Stimulated activated CD4-positive, alpha-beta T cell treated with anti-CD3 and anti-CD28 coated beads, Interleukin-4, amount 100 ng/mL, for 1 hour (primary cell): ENCODE data around the gene POLE.

Source experiments
- DNase-seq: peaks from one replicate; pipeline ENCODE4 v3.0.0-alpha.2; 2020

The POLE gene

DNA sequence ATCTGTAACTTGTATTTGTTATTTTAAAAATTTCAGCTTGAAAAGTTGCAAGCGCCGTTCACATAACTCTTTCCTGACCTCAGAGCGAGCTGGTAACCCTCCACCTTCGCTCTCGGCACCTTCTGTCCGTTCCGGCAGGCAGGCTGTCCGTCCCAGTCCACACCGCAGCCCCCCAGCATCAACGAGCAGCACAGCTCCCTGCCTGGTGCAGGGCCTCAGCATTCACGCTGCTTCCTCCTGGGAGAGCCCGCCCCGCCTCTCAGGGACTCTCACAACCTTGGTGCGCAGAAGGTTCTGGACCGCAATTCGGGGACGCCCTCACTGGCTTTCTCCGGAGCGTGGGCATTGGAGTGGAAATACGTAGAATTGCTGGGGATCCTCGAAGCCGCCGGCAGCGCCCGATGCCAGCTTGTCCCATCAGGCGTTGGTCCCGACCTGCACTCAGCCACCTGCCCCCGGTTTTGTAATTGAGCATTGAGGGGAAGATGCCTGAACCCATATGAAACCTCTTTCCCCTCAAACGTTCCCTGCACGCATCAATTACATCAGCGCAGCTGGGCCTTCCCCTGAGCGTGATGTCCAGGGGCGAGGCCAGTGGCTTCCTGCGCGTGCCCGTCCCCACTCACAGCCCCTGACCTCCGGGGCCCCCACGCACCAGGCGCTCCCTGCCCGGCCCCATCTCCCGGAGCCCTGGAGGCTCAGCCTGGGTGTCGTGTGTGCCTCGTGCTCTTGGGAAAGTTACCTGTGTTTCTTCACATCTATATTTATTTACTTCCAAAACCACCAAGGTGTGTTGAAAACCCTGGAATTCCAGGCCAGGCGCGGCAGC is 95.8 kb downstream of the POLE start:
- no peak for DNase-seq

DNA sequence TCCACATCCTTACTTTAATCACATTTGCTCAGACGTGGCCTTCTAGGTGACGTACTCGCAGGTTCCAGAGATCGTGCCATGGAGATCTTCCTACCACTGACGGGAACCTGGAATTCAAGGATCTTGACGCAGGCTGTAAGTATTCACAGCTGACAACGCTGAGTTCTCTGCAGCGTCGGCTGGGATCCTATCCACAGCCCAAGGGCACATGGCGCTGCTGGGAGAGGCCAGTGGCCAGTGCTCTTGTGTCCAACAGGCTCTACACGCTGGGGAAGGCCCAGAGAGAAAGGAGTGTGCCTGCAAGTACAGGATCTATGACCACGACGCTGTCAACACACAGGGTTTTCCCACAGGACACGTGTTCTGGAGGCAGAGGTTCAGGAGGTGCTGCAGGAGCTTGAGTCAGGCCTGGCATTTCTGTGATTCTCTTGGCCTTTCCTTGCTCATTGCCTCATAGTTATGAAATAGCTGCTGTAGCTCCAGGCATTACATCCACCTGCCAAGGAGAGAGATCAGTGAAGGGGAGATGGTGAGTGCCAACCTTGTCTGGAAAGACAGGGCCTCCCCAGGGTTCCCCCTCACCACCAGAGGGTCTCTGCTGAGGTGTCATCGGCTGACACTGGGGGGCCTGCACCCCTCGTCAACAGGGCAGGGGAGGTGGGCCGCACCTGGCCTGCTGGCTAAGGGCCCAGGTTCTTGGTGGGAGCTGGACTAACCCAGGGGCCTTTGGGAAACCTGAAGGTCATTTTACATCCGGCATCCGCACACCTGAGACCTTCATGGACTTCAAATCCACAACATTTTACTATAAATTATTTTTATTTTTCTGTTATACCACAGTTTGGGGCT is 98.1 kb downstream of the POLE start:
- DNase-seq, result no peak

DNA sequence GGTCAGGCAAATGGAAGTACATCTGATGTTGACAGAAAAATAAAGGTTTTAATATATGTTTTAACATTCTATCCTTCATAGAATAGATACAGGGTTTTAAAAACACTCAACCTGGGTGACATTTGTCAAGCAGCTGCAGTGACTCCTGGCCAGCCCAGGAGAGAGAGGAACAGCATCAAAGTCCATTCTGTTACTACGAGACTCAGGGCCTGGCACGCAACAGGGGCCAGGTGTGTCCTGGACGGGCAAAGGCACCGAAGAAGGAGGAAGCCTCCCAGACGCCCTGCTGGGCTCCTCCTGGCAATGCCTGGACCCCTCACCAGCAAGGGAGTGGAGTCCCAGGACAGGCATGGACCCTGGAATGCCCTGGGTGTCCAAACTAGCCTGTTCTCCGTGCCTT is 98.8 kb downstream of the POLE start:
- DNase-seq, result no peak

DNA sequence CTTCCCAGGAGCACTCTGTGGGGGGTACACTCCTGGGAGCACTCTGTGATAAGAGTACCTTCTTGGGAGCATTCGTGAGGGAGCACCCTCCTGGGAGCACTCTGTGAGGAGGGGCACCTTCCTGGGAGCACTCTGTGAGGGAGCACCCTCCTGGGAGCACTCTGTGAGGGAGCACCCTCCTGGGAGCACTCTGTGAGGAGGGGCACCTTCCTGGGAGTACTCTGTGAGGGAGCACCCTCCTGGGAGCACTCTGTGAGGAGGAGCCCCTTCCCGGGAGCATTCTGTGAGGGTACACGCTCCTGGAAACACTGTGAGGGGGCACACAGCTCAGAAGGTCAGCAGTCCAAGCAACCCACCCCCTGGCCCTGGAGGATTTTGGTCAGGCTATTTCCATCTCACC is 99.4 kb downstream of the POLE start:
- no peak for DNase-seq

DNA sequence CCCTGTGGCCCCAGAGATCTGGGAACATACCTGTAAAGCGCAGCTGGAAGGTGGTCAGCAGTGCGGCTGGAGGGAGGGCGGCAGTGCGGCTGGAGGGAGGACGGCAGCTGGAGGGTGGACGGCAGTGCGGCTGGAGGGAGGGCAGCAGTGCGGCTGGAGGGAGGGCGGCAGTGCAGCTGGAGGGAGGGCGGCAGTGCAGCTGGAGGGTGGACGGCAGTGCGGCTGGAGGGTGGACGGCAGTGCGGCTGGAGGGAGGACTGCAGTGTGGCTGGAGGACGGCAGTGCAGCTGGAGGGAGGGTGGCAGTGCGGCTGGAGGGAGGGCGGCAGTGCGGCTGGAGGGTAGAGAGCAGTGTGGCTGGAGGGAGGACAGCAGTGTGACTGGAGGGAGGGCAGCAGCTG is 100.2 kb downstream of the POLE start:
- no peak for DNase-seq

DNA sequence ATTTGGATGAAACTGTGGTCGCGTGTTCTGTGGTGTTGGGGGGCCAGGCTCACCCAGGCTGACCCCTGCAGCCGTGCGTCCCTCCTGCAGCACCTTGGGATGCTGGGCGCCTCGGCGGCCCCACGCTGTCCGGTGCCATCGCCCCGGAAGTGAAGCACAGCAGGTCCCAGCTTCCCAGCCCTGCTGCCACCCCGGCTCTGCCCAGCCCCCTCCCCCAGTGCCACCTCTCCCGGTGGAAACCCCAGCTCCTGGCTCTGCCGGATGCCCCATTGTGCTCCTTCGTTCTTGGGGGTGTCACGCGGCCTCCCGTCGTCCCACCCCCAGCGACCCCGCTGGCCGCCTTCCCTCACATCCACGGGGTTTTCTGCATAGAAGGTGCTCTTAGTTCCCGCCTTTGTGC is 102.0 kb downstream of the POLE start:
- no peak for DNase-seq

DNA sequence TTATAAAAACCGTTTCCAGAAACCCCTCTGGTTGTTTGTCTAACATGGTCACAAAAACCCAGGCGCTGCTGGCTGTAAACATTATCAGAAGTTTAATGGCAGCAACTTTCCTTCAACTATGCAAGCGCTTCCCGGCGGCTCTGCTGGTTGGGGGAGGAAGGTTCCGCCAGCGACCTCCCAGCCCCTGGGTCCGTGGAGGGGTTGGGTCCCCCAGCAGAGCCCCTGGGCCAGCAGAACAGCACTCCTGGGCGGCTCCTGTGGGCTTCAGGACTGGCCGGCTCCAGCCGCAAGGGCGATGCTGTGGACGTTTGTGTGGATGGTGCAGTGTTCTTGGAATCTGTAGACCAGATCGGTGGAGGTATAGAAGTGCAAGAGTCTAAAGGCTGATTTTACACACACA is 102.7 kb downstream of the POLE start:
- no peak for DNase-seq

DNA sequence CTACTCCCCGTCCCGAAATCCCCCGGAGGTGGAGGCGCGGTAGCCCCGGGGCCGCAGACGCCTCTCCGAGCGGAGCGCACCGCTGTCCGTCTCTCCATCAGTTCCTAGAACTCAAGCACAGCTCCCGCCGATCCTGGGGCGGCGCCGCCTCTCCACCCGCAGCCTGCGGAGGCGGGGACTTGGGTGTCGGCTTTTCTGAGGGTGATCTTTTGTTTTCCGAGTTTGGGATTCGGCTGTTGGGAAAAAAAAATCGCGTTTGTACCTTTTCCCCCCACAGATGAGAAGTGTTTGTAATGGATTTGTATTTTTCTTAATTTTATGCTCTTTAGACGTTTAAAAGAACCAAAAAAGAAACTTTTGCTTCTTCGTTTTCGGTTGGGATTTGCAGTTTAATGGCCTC is 103.4 kb downstream of the POLE start:
- no peak for DNase-seq

DNA sequence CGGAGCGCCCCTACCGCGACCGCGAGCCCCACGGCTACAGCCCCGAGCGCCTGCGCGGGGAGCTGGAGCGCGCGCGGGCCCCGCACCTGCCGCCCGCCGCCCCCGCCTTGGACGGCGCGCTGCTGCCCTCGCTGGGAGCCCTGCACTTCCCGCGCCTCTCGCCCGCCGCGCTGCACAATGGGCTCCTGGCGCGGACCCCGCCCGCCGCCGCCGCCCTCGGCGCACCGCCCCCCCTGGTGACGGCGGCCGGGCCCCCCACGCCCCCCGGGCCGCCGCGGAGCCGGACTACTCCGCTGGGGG is 103.8 kb downstream of the POLE start:
- DNase-seq, result no peak

DNA sequence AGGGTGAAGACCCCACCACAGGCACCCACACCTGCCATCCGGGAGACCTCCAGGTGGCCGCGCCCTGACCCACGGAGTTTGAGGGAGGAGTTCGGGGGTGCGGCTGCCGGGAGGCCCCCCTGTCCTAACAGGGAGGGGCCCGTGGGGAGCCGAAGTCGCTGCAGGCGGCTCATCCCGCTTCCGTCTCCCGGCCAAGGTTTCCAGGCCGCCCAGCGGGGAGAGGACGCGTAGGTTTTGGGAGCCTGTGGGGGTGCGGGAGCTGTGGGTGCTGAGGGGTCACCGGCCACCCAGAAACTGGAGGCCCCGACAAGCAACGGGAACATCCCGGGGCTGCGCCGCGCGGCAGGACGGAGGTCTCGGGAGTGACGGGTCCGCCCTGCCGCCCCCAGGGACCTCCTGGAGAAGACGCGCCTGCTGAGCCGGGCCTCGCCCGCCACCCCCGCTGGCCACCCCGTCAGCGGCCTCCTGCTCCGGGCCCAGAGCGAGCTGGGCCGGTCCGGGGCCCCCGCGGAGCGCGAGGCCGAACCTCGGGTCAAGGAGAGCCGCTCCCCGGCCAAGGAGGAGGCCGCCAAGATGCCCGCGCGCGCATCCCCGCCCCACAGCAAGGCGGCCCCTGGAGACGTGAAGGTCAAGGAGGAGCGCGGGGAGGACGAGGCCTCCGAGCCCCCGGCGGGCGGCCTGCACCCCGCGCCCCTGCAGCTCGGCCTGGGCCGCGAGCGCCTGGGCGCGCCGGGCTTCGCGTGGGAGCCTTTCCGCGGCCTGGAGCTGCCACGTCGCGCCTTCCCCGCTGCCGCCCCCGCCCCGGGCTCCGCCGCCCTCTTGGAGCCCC is 104.3 kb downstream of the POLE start:
- DNase-seq, result no peak

DNA sequence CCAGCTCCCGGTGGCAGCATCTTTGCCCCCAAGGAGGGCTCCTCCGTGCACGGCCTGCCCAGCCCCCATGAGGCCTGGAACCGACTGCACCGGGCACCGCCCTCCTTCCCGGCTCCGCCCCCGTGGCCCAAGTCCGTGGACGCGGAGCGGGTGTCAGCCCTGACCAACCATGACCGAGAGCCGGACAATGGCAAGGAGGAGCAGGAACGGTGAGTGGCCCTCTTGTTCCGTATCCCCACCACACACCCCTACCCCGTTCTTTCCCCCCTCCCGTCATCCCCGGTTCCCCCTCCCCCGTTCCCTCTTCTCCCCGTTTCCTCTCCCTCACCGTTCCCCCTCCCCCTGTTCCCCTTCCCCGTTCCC is 105.1 kb downstream of the POLE start:
- no peak for DNase-seq

DNA sequence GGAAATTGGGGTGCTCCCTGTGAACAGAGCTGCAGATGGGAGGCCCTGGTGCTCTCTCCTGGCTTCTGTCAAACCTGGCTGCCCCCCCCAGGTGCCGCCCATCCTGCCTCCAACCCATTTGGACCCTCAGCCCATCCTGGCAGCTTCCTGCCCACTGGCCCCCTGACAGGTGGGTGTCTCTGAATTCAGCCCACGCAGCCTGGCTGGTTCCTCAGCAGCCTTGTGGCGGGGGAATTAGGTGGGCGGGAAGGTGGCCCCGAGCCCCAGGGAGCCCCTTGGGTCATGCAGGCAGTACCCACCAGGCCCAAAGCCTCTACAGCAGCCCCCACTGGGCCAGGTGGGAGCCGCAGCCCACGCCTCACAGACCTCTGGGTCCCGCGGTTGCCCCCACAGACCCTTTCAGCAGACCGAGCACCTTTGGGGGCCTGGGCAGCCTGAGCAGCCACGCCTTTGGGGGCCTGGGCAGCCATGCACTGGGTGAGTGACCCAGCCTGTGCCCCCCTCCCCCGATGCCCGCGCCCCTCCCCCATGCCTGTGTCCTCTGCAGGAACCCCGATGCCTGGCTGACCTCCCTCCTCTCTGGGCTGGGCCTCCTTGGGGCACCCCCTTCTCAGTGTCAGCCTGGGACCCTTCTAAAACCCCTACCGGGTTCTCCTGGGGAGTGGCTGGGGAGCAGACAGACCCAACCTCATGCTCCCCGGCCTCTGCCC is 105.6 kb downstream of the POLE start:
- DNase-seq, result no peak

DNA sequence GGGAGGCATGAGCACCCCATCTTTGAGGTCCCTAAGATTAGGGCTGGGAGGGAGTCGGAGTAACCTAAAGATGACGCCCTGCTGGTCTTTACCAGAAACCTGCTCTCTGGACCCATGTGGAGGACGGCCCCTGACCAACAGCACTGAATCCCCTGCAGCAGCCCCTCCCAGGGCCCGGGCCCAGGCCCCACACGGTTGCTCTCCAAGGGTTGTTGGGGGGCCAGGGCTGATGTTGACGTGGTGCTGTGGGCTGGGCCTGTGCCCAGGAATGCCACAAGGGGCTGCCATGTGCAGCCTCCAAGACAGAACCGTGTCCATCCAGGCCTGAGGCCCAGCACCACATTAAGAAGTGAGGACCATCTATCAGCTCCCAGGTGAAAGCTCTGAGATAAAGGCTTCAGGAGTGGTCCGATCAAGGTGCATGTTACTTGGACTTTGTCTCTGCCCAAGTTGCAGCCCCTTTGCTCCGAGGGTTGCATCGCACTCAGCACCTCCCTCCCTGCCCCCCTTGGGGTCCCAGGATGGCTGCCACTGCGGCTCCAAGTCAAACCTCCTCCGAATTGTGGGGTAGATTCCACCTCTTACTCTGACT is 106.3 kb downstream of the POLE start:
- DNase-seq, result no peak

DNA sequence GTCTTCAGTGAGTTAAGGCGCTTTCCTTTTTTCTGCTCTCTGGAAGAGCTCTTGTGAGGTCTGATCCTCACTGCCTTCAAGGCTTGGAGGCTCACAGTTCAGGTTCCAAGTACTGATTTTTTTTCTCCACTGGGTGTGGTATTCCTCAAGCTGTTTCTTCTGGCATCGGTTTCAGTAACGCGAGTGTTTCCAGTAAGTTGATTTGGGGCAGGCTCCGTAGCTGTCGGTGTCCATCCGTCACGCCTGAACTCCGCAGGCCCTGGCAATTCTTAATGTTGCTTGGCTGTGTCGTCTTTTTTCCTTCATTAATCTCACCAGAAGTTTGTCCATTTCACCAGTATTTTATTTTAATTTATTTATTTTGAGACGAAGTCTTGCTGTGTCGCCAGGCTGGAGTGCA is 107.4 kb downstream of the POLE start:
- no peak for DNase-seq

DNA sequence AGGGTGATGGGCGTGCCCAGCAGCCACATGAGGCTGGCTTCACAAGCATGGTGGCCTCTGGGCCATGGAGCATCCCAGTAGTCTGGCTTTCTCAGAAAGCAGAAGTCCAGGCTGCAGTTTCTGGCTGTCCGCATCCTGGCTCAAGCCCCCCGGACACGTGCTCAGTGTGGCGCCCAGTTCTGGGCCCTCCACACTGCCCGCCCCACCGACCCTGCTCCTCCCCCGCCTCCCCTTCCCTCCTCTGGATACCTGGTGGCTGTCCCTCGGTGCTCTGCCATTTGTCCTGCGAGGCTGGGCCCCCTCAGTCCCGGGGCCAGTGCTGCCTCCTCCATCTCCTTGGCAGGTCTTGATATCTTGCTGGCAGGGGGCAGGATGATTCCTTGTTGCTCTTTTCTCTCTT is 108.3 kb downstream of the POLE start:
- no peak for DNase-seq

DNA sequence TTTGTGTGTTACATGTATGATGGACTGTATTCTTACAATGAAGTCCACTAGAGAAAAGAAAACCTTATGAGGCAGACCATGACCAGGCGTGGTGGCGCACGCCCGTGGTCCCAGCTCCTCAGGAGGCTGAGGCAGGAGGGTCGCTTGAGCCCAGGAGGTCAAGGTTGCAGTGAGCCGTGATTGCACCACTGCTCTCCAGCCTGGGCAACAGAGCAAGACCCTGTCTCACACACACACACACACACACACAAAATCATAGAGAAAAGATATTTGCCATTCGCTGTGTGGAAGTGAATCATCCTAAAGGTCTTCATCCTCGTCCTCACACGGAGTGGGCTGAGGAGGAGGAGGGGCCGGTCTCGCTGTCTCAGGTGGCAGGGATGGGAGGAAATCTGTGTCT is 109.0 kb downstream of the POLE start:
- no peak for DNase-seq

DNA sequence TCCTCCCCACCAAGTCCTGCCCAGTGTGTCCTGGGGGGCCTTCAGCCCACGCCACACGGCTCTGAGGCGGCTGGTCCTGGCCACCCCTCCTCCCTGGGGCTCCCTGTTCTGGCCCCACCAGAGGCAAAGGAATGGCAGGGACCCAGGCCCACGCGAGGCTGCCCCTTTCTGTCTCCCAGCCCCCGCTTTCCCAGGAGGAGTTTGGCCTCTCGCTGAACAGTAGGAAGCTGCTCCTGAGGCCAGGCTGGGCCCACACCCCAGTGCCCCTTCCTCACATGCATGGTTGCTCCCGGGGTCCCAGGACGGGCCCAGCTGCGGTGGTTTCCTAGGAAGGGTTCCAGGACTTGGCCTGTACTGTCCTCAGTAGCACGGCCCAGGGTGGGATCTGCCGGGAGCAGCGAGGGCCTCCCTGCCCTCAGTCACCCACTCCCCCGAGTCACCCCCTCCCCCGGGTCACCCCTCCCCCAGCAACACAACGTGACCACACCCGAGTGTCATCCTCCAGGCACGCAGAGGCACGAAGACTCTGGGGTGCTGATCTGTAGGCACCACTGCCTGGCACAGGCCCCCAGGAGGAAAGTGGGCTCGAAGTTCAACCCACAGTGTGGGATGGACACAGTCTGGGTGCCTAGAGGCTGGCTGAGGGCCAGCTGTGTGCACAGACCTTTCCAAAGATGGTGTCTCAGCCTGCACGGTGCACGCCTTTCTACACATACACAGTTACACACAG is 109.8 kb downstream of the POLE start:
- no peak for DNase-seq

DNA sequence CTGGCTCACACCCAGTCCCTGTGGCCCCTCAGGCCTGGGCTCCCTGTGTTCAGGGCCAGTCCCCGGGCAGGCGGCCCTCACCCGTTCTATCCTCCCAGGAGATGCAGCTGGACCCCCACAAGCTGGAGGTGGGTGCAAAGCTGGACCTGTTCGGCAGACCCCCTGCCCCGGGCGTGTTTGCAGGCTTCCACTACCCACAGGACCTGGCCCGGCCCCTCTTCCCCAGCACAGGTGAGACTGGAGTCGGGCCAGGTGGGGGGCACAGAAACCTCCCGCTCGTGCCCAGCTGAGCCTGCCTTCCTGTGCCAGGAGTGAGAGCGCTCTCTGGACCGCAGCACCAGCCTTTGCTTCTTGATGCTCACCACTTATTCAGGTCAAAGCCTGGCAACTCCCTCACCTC is 110.4 kb downstream of the POLE start:
- DNase-seq, result no peak

DNA sequence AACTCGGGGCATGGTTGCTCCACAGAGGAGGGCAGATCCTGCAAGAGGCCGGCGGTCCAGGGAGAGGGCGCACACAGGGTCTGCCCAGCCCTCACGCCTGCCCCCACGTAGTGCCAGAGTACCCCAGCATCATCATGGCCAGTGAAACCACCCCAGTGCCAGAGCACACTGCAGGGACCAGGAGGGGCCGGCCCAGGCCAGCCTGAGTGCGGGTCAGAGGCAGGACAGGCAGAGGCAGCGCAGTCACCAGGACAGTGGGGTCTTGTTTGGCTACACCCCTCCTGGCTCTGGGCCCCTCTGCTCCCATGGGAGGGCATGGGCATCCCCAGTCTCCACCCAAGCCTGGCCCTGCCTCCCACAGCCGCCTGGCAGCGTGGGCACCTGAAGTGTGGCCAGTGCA is 111.5 kb downstream of the POLE start:
- no peak for DNase-seq

DNA sequence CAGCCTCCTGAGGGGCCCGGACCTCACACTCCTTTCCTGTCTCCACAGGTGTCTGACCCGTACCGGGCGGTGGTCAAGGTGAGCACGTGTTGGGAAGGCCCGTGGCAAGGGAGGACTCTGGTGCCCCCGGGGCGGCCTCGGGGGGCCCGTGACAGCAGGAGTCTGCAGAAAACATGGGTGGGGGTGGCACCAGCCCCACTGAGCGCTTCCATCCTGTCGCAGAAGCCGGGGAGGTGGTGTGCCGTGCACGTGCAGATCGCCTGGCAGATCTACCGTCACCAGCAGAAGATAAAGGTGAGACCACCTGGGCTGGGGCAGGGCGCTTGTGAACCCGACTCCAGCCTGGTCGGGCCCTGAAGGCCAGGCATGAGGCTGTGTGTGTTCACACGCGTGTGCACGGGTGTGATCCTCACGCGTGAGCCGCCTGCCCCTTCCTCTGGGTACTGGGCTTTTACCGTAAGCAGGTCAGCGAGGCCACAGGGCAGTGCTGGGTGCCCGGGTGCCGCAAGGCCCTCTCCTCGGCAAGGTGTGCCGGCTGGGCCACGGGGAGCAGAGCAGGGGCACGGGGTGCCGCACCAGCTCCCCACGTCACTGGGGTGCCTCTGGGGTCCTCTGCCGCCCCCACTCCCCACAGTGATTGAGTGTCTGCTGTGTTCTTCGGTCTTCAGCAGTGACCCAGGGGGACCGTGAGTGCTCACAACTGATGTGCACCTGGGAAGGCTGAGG is 112.7 kb downstream of the POLE start:
- no peak for DNase-seq
